GM19238 (cell line): ENCODE measurements around the gene R3HCC1L.

ENCODE experiments used
- DNase-seq: peaks from one replicate; pipeline ENCODE4 v3.0.0; 2011; ENCODE audit warnings: low spot score; ENCODE audit not compliant: insufficient read length

Gene R3HCC1L

GRCh38 chr10:98259606-98260315, 125.3 kb downstream of the R3HCC1L start:
- DNase-seq, result no peak

GRCh38 chr10:98260350-98260749, 125.9 kb downstream of the R3HCC1L start:
- no peak for DNase-seq

- no peak for DNase-seq
Measured at GRCh38 chr10:98260752-98261151, 126.3 kb downstream of the R3HCC1L start.

- DNase-seq, result no peak
Measured at GRCh38 chr10:98261436-98262277, 127.2 kb downstream of the R3HCC1L start.

- no peak for DNase-seq
Measured at GRCh38 chr10:98262571-98262970, 128.1 kb downstream of the R3HCC1L start.

GRCh38 chr10:98263088-98263487, 128.6 kb downstream of the R3HCC1L start:
- DNase-seq, result no peak

GRCh38 chr10:98264378-98265065, 130.1 kb downstream of the R3HCC1L start:
- DNase-seq, result no peak

- no peak for DNase-seq
Measured at GRCh38 chr10:98265403-98266378, 131.2 kb downstream of the R3HCC1L start.

GRCh38 chr10:98266647-98267046, 132.2 kb downstream of the R3HCC1L start:
- no peak for DNase-seq

GRCh38 chr10:98267069-98267893, 132.8 kb downstream of the R3HCC1L start:
- DNase-seq, result no peak

- no peak for DNase-seq
Measured at GRCh38 chr10:98267894-98268693, 133.6 kb downstream of the R3HCC1L start, which contains the start of gene LOXL4. Gene LOXL4, minus strand, starts transcription at chr10:98268194. Its CDS starts 5,175 bp downstream, at chr10:98263019.

GRCh38 chr10:98268694-98269431, 134.4 kb downstream of the R3HCC1L start:
- no peak for DNase-seq

GRCh38 chr10:98269435-98269912, 135.0 kb downstream of the R3HCC1L start:
- no peak for DNase-seq

- no peak for DNase-seq
Measured at GRCh38 chr10:98270073-98270740, 135.8 kb downstream of the R3HCC1L start.

- no peak for DNase-seq
Measured at GRCh38 chr10:98270786-98271185, 136.3 kb downstream of the R3HCC1L start.

GRCh38 chr10:98272245-98272644, 137.8 kb downstream of the R3HCC1L start:
- DNase-seq, result no peak

GRCh38 chr10:98272656-98273055, 138.2 kb downstream of the R3HCC1L start:
- DNase-seq, result no peak
